KOPT-K1 (cell line): ENCODE measurements around the gene NENF.
"Not testable (repeated sequence)": the region's sequence is repeated elsewhere in the genome, so short reads cannot be mapped to it uniquely, and the experiment has no call there.

Source experiments
- H3K27ac ChIP-seq: fragments of 200-600 bp; sonication (generic); 2 replicates; pipeline ENCODE4 v1.5.1; 2016; ENCODE audit warnings: antibody characterized with exemption, mild to moderate bottlenecking, low read depth, low read length; ENCODE audit not compliant: poor library complexity, severe bottlenecking
- H3K36me3 ChIP-seq: fragments of 200-600 bp; sonication (generic); 2 replicates; pipeline ENCODE4 v1.5.1; 2017; ENCODE audit warnings: antibody characterized with exemption, mild to moderate bottlenecking, low read length, moderate library complexity; ENCODE audit not compliant: insufficient read depth
- H3K9me3 ChIP-seq: fragments of 200-600 bp; sonication (generic); 2 replicates; pipeline ENCODE4 v1.5.1; 2017; ENCODE audit warnings: antibody characterized with exemption, low read length, mild to moderate bottlenecking; ENCODE audit not compliant: insufficient read depth, poor library complexity, severe bottlenecking

NENF gene

DNA sequence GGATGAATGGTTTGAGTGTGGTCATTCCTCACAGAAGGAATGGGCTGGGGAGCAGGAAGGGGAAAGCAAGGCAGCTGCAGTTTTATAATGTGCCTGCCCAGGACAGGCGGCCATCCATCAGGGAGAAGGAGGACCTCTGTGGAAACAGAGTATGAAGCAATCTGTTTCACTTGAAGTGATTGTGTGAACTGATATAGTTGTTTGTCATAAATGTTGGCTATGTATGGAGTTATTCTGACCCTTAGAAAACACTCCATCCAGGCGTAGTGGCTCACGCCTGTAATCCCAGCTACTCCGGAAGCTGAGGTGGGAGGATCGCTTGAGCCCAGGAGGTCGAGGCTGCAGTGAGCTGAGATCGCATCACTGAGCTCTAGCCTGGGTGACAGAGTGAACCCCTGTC lies 46.5 kb downstream of the NENF start:
- Histone ChIP-seq H3K36me3 (no peaks in the 10 kb centered on the region), H3K27ac (no peak overlapping the region), H3K9me3 (no peaks in the 10 kb centered on the region)

DNA sequence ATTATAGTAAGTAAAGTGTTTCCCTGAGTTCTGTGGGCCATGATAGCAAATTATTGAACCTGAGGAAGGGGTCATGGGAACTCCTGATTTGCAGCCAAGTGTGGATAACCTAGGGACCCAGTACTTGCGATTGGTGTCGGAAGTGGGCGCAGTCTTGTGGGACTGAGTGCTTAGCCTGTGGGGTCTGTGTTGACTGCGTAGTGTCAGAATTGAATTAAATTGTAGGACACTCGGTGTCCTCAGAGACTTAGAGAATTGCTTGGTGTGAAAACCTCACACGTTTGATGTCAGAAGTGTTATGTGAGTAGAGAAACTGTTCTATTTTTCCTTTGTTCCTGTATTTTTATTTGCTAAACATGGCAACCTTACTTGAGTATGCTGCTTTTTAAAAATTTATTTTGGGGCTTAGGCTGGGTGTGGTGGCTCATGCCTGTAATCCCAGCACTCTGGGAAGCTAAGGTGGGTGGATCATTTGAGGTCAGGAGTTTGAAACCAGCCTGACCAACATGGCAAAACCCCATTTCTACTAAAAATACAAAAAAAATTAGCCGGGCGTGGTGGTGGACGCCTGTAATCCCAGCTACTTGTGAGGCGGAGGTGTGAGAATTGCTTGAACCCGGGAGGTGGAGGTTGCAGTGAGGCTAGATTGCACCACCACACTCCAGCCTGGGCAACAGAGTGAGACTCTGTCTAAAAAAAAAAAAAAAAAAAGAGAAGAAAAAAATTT lies 48.2 kb downstream of the NENF start:
- not testable (repeated sequence) for H3K27ac ChIP-seq, H3K9me3 ChIP-seq, H3K36me3 ChIP-seq

DNA sequence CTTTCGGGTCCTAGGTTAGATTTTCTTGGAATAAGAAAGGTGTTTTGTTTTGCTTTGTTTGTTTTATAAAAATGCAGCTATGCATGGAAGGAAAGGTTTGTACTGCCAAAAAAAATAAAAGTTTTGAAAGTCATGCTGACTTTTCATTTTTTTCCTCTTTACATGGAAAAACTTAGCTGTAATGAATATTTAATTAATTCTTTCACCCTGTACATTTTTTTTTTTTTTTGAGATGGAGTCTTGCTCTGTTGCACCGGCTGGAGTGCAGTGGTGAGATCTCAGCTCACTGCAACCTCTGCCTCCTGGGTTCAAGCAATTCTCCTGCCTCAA lies 48.7 kb downstream of the NENF start:
- no peaks in the 10 kb centered on the region for H3K36me3 ChIP-seq
- H3K9me3 ChIP-seq: no peaks in the 10 kb centered on the region
- no peak overlapping the region for H3K27ac ChIP-seq

DNA sequence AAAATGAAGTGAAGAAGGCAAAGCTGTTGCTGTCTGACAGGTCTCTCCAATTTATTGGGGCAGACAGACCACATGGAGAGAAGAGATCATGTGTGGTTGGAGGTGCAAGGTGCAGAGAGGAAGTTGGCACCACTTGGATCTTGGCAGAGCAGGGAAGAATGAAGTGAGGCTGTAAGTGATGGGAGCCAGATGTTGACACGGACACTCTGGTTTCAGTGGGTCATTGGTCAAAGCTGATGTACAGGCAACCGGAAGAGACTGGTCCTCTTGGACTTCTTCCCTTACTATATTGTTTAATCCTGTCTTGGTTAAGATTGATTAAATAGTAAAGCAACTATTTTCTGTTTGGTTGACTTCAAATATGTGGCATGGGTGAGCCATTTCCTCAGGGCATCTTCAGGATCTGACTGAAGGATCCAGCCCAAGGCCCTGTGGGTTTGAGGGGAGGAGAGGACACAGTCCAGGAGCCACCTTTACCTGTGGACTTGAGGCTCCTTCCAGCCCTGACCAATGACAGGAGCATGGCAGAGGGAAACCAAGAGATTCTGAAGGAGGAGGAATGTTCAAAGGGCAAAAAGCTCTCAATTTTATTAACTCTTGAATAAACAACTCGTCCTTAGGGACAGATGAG lies 49.4 kb downstream of the NENF start:
- no peak overlapping the region for H3K27ac ChIP-seq

DNA sequence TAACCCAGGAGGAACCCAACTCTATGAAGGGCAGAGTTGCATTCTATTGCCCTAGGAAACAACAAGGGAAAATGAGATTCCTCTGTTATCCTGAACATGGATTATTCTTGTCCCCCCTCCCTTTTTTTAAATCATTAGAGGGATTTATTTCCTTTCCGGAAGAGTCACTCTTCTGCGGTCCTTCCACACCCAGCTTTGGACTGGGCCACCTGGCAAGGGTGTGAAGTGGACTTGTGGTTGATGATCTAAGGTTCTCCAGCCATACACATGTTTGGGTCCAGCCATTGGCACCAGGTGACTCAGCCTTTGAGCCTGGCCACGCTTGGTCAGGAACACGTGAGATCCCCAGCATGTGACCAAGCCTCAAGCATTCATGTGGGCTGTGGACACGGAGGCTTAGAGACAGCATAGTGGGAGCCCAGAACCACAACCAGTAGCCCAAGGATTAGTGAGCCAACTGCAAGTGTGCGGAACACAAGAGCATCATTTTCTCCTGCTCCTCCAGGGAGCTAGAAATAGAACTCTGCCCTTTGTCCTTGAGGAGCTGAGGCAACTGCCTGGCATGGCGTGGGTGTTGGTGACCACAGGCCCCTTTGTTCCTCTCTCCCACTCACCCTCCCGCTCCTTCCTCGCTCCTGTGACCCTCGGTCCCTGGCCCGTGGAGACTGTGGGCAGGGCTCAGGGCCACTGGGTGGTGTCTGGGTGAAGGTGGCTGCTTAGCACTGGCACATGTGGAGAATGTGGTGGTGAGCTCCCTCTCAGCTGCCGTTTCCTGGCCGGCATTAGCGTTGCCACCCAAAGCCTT lies 50.1 kb downstream of the NENF start:
- Histone ChIP-seq H3K27ac (no peak overlapping the region), H3K36me3 (no peaks in the 10 kb centered on the region)

More for the DNA sequence above, 49.4 kb downstream of the NENF start:
- no peaks in the 10 kb centered on the region for H3K36me3 ChIP-seq
- no peaks in the 10 kb centered on the region for H3K9me3 ChIP-seq

DNA sequence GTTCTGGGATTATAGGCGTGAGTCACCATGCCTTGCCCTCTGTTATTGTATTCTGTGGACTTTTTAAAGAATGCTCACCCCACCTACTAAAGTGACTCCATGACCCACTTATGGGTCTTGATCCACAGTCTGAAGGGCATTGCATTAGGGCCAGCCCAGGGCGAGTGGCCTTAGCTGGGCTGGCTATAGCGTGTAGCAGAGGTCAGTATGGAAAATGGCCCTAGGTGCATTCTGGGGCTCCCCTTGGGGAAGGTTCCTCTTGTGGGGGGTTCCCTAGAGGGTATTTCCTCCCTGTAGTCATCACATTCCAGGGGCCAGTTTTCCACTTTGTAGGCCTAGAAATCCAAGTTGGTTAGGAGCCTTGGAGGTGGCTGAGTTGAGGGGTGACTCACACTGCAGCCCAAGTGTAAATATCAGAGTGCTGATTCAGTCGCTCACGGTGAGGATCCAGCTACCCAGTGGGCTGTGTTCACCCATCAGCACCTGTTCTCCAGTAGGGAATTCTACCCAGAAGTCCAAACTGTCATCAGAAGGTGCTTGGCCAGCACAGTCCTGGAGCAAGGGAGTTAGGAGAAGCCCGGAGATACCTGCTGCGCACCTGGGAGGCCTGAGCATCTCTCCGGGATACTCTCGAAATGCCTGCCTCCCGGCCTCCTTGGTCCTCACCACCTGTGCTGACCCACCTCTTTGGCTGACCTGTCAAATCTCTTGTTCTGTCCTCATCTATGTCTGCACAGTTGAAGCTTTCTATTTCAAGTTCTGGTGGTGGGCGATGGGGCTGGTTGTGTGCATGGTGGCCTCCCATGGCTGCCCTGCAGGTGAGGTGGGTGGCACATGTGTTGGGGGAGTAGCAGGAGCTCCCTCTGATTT lies 52.2 kb downstream of the NENF start:
- no peak overlapping the region for H3K27ac ChIP-seq
- H3K9me3 ChIP-seq: no peaks in the 10 kb centered on the region
- no peaks in the 10 kb centered on the region for H3K36me3 ChIP-seq

More for the DNA sequence above, 50.1 kb downstream of the NENF start:
- no peaks in the 10 kb centered on the region for H3K9me3 ChIP-seq

DNA sequence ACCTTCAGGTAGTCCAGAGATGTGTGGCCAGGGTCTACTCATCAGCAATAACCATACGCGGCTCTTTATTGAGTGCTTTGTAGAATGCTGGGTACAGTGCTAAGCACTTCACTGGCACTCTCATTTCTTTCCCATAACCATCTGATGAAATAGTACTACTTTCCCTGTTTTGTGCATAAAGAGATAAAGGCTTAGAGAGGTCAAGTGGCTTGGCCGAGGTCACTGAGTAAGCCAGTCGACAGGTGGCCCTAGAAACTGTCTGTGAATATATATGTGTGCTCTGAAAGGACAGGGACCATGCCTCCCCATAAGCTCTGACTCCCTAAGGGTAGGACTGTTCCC lies 52.8 kb downstream of the NENF start:
- H3K36me3 ChIP-seq: no peaks in the 10 kb centered on the region
- no peaks in the 10 kb centered on the region for H3K9me3 ChIP-seq
- H3K27ac ChIP-seq: no peak overlapping the region

DNA sequence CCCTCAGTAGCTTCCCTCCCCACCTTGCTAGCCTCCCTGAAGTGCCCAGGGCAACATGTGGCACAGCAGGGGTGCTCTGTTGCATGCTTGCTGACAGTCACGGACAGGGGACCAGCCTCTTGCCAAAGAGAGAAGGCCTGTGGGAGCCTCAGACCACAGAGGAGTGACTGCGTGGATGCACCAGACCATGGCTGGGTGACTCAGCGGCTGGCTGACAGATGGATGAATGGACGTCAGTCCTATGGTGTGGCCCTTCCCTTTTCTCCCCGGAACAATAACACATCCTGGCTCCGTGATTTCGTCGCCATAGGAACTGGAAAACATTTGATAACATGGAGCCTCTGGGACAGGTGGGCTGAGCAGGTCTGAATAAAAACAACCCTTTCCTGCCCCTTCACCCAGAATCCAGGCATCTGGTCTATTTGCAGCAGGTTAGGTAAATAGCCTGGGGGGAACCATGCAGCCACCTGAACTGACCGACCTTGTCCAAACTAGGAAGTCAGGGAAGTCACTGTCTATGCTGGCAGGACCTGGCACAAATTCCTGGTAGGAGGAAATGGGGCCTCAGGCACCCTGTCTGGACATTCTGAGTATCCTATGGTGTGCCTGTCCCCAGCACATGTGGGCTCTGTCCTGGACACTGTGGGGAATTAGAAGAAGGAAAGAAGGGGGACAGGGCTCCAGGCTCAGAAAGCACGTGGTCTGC lies 53.3 kb downstream of the NENF start:
- no peak overlapping the region for H3K27ac ChIP-seq

DNA sequence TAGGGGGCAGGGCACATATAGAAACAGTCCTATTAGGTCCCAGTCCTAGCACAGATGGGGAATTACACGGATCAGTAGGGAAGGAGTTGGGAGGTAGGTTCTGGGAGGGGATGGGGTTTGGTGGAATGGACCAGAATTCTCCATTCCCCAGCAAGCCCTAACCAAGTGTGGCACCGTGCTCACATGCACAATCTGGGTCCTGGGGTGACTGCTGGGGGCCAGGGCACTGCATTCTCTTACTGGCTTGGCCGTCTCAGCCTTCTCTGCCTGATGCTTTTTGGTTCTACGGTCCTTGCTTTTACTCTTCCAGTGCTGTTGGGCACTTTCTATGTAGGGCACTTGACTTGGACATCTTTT lies 53.9 kb downstream of the NENF start:
- Histone ChIP-seq H3K27ac (no peak overlapping the region), H3K9me3 (no peaks in the 10 kb centered on the region), H3K36me3 (no peaks in the 10 kb centered on the region)

More for the DNA sequence above, 53.3 kb downstream of the NENF start:
- Histone ChIP-seq H3K9me3 (no peaks in the 10 kb centered on the region), H3K36me3 (no peaks in the 10 kb centered on the region)

DNA sequence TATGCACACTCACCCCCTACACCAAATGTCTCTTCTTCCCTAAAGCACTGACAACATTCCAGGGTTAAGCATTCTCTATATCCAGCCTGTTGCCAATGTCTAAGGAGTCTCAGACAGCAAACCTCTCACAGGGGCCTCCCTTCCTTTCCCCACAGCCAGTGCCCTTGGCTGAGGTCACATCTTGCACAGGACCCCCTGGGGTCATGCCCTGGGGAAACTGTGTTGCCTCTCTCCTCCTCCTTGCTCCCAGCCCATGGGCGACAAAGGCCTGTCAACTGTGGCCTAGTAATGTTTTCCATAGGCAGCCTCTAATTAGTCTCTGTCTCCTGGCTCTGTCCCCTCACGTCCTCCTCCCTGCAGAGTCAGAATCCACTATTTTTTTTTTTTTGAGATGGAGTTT lies 54.6 kb downstream of the NENF start:
- Histone ChIP-seq H3K9me3 (no peaks in the 10 kb centered on the region), H3K27ac (no peak overlapping the region), H3K36me3 (no peaks in the 10 kb centered on the region)

DNA sequence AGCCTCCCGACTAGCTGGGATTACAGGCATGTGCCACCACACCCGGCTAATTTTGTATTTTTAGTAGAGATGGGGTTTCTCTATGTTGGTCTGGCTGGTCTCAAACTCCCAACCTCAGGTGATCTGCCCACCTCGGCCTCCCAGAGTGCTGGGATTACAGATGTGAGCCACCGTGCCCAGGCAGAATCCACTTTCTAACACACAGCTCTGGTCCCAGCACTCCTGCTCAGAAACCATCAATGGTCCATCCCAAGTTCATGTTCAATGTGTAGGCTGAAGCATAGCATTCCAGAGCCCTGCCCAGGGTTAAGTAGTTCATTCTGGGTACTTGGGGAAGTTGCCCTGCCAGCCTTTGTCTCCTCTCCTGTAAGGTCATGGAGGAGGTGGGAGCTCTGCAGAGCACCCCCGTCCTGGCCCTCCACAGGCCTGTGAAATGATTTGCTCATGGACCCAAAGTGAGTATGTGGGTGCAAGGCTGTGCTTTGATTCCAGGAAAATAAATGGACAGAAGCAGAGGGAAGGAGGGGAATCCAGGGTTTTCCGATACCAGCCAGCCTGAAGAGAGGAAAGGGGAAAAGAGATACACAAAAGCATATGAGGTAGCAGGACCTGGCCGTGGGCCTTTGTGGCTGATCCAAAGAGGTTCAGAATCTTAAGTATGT lies 55.2 kb downstream of the NENF start:
- H3K27ac ChIP-seq: no peak overlapping the region
- H3K9me3 ChIP-seq: no peaks in the 10 kb centered on the region
- no peaks in the 10 kb centered on the region for H3K36me3 ChIP-seq

DNA sequence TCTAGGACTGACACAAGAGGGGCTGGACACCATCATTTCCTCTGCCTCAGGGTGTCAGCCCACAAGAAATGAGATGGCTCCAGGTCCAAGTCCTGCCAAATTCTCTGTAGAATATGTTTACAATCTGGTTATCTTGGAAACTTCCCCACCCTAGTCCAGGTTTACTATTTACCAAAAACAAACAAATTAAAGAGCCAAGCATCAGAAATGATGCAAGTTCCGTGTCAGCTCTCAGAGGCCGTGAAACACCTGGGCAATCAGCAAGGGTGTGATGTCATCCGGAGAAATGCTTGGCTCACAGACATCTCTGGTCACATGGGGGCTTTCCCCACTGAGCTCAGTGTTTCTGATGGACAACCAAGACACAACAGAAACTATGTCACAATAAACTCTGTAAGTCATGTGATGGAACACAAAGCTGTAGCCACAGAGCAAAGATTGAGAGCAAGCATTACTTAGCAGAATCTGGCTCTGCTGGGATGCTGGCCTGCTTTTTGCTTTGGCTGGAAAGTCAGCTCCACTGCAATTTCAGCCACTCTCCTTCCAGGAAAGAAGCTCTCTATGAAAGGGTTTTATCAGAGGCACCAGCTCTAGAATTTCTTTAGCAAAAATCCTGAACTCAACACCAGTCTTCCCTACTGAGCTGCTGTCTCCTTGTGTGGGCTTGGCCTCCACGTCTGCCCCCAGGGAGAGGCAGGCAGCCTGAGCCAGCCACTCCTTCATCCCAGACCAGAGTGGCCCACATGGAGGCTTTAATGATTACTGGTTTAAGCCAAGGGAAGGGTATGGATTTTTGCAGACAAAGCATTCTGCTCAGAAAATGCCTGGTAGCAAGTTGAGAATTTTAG lies 55.9 kb downstream of the NENF start:
- no peaks in the 10 kb centered on the region for H3K36me3 ChIP-seq
- H3K27ac ChIP-seq: no peak overlapping the region
- no peaks in the 10 kb centered on the region for H3K9me3 ChIP-seq

DNA sequence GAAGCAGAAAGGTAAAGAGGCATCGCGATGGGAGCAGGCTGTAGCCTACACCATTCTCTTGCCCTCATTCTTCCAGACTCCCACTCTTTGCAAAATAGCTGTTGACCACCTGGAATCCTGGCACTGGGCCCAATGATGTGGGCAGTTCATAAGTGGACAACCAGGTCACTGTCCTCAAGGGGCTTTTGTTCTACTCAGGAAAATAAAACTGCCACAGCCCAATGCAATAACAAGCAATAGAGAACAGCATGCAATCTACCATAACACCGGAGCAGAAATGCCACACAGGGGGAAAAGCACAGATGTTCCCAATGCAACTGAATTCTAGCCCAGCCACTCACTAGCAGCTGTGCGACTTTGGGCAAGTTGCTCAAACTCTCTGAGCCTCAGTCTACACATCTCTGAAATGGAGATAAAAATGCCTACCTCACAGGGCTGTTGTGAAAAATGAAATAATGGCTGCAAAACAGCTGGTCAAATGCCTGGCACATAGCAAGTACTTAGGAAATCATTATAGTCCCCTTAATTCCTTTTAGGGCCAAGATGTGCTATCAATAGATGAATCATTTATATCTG lies 56.7 kb downstream of the NENF start:
- no peak overlapping the region for H3K27ac ChIP-seq

More for the DNA sequence above, 56.7 kb downstream of the NENF start:
- Histone ChIP-seq H3K36me3 (no peaks in the 10 kb centered on the region), H3K9me3 (no peaks in the 10 kb centered on the region)
